ENCODE measurements around the gene CASKIN1.
"Not testable (repeated sequence)": the region's sequence is repeated elsewhere in the genome, so short reads cannot be mapped to it uniquely, and the experiment has no call there.

CASKIN1 gene, protein sequence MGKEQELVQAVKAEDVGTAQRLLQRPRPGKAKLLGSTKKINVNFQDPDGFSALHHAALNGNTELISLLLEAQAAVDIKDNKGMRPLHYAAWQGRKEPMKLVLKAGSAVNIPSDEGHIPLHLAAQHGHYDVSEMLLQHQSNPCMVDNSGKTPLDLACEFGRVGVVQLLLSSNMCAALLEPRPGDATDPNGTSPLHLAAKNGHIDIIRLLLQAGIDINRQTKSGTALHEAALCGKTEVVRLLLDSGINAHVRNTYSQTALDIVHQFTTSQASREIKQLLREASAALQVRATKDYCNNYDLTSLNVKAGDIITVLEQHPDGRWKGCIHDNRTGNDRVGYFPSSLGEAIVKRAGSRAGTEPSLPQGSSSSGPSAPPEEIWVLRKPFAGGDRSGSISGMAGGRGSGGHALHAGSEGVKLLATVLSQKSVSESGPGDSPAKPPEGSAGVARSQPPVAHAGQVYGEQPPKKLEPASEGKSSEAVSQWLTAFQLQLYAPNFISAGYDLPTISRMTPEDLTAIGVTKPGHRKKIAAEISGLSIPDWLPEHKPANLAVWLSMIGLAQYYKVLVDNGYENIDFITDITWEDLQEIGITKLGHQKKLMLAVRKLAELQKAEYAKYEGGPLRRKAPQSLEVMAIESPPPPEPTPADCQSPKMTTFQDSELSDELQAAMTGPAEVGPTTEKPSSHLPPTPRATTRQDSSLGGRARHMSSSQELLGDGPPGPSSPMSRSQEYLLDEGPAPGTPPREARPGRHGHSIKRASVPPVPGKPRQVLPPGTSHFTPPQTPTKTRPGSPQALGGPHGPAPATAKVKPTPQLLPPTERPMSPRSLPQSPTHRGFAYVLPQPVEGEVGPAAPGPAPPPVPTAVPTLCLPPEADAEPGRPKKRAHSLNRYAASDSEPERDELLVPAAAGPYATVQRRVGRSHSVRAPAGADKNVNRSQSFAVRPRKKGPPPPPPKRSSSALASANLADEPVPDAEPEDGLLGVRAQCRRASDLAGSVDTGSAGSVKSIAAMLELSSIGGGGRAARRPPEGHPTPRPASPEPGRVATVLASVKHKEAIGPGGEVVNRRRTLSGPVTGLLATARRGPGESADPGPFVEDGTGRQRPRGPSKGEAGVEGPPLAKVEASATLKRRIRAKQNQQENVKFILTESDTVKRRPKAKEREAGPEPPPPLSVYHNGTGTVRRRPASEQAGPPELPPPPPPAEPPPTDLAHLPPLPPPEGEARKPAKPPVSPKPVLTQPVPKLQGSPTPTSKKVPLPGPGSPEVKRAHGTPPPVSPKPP (N-terminal part only)

DNA sequence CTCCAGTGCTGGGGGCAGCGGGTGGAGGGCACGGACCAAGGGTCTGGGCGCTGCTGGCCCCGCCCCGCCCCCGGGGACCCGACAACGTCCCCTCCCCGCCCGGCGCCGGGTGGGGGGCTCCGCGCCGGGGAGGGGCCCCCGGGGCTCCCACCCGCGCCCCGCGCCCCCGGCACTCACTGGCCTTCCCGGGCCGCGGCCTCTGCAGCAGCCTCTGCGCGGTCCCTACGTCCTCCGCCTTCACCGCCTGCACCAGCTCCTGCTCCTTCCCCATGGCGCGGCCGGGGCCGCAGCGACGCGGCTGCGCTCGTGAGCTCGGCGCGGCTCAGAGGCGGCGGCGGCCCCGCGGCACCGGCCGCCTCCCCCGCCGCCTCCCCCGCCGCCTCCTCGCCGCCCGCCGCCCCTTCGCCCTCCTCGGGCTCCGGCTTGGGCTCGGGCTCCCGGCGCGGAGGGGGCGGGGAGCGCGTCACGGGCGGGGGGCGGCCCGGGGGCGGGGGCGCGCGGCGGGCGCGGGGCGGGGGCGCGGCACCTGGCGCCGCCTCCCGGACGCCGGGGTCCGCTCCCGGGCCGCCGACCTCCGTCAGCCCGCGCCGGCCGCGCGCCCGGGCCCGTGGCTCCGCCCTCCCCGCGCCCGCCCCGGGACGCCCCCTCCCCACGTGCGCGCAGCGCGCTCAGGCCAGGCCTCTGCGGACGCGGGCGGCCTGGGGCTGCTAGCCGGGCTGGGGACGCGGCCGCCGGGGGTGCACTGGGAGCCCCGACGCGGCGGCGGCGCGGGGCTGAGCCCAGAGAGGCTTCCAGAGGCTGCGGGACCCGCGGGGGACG, at the start of gene CASKIN1:
Gene CASKIN1 (minus strand): TSS at position 444 of the 819 bp plus-strand sequence. CDS start 173 bp downstream, at position 271.
- no peak for DNase-seq (ENCODE audit: low read depth in 3 of 3)

DNA sequence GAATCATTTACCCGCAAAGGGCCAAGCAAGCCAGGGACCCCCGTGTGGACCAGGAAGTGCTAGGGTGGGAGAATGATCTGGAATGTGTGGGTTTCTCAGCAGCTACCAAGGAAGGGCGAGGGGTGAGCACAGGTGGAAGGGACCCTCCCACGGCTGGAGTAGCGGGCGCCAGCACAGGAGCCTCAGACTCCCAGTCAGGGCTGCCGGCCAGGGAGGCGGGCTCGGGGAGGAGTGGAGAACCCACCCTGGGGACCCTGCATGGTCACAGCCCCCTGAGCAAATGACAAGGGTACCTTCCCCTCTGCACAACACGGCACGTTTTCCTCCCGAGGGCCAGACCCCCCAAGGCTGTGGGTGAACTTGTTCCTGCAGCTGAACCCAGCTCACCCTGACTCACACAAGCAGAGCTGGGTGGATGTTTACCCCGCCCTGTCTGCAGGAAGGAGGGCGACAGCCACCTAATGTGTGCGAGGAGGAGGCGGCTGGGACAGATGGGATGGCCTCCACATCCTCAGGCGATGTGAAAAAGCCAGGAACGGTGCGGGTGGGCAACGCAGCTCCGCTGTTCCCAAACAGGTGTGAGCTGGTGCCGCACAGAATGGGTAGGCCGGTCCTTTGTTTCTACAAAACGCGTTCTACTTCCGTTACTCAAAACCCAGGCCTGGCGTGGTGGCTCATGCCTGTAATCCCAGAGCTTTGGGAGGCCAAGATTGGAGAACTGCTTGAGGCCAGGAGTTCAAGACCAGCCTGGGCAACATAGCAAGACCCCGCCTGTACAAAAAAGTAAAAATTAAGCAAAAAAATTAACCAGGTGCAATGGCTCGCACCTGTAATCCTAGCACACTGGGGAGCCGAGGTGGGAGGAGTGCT, 48.8 kb upstream of the CASKIN1 start:
- no peak for DNase-seq (ENCODE audit: low read depth in 3 of 3)

DNA sequence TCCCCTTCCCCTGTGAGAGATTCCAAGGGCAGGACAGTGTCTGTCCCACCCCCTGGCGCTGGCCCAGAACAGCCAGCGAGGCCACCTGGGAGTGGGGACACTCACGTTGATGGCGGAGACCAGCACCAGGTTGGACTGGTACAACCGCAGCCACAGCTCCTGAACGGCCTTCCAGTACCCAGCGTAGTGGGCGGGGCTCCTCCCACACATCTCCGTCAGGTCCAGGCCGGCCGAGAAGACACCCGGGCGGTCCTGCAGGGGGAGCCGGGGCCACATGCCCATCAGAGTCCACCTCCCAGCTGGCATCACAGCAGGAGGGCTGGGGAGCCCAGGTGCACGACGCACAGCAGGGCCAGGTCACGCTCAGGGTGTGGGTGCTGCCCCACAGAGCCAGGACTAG, 47.9 kb upstream of the CASKIN1 start:
- no peak for DNase-seq (ENCODE audit: low read depth in 3 of 3)

DNA sequence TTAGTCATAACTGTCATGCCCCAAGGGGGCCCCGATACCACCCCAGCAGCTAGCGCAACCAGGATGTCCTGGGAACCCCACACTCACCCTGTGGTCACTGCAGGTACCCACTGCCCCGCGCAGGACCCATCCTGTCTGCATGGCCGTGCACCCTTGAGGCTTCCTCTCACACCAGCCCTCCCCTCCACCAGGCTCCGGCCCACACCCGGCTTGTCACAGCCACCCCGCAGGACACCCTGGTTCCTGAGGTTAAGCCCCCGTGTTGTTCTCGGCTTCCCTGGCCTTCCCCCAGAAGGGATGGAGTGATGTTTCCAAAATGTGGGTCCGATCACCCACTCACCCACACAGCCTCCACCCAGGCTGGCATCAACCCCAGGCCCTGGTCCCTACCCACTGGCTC, 47.4 kb upstream of the CASKIN1 start:
- DNase-seq (ENCODE audit: low read depth in 3 of 3): no peak

DNA sequence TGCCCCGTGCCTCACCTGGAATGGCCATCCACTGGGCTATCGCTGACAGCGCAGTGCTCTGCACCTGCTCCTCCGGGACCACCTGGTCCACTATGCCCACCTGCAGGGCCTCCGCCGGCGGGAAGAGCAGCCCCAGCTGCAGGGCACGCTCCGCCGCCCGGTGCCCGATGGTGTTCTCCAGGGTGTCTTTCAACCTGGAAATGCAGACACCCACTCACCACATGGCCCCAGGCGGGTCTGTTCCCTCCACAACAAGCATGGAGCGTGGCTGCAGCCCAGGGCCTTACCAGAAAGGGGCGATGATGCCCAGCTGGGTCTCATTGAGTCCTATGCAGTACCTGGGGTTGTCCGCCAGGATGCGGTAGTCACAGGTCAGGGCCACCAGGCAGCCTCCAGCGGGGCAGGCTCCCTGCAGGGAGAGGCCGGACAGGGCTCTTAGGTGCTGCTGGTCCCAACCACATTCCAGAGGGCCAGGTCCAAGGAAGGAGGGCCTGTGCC, 46.7 kb upstream of the CASKIN1 start:
- DNase-seq (ENCODE audit: low read depth in 3 of 3): no peak

DNA sequence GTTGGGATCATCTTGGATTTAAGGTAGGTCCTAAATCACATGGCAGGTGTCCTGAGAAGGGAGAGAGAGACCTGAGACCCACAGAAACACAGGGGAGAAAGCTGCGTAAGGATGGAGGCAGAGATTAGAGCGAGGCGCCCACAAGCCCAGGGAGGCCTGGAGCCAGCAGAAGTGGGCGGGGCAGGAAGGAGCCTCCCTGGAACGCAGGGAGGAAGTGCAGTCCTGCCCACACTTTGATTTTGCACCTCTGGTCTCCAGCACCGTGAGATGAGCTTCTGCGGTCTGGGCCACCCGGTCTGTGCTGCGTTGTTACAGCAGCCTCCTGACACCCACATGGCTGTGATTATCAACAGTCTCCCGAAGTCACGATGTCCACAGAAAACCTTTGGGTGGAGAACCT, 46.2 kb upstream of the CASKIN1 start:
- DNase-seq (ENCODE audit: low read depth in 3 of 3): no peak

DNA sequence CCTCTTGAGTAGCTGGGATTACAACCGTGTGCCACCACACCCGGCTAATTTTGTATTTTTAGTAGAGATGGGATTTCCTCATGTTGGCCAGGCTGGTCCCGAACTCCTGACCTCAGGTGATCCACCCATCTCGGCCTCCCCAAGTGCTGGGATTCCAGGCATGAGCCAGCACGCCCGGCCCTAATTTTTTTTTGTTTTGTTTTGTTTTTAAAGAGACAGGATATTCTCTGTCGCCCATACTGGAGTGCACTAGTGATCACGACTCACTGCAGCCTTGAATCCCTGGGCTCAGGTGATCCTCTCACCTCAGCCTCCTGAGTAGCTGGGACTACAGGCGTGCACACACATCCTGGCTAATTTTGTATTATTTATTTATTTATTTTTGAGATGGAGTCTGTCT, 43.9 kb upstream of the CASKIN1 start:
- DNase-seq (ENCODE audit: low read depth in 3 of 3): not testable (repeated sequence)

DNA sequence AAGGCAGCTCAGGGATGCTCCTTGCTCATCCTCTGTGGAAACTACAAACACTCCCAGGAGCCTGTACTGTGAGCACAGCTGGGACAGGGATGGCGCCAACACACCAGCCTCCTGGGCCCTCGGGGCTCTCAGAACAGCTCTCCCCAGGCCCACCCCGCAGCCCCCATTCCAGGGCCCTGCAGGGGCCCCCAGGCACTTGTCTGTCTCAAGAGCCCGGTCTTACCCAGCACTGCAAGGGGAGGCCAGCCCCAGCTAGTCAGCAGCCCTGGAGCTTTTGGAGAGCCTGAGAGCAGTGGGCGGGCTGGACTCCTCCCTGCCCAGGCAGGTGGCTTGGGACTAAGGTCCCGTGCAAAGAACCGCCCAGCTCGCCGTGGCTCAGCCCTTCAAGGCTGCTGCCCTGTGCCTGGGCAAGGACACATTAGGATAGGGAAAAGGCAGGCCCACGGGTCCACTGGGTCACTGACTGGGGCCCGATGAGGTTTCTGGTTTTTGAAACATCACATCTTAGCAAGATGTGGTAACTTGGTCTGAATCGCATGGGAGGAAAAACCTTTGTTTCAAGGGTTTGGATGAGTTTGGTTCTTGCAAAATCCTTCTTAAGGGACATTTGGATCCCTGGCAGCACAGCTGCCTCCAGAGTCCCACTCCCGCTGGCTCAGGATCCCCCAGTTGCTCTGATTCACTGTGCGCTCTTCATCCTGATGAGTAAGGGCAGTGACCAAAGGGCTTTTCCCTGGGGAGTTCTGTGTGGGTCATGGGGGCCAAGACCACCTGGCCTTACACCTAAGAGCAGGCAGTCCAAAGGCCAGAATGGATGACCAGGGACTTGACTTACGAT, 42.7 kb upstream of the CASKIN1 start:
- DNase-seq (ENCODE audit: low read depth in 3 of 3): no peak

DNA sequence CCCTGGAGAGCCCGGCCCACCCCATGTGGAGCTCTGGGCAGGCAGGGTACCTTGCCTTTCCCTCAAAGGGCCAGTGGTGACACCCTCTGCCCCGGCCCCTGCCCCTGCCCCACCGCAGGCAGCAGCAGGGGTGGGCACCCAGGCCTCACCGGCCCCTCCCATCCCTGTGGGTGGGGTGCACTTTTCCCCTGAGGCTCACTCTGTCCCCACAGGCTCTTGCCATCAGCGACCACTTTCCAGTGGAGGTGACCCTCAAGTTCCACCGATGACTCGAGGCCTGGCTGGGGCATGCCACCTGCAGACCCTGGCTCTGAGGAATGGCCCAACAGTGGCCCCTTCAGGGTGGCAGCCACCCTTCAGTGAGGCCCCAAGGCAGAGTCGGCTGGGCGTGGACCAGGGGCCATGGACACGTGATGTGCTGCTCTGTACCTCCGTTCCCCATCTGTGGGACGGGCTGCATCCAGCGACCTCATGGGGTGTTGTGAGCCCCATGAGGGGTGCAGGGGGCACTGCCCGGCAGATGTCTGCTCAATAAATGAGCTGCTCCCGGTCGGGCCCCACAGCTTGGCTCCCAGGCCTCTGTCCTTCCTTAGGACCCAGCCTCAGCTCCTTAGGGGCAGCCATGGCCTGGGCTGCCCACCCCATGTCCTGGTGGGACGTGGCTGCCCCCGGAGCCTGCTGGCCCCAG, 41.9 kb upstream of the CASKIN1 start:
- DNase-seq (ENCODE audit: low read depth in 3 of 3): no peak

DNA sequence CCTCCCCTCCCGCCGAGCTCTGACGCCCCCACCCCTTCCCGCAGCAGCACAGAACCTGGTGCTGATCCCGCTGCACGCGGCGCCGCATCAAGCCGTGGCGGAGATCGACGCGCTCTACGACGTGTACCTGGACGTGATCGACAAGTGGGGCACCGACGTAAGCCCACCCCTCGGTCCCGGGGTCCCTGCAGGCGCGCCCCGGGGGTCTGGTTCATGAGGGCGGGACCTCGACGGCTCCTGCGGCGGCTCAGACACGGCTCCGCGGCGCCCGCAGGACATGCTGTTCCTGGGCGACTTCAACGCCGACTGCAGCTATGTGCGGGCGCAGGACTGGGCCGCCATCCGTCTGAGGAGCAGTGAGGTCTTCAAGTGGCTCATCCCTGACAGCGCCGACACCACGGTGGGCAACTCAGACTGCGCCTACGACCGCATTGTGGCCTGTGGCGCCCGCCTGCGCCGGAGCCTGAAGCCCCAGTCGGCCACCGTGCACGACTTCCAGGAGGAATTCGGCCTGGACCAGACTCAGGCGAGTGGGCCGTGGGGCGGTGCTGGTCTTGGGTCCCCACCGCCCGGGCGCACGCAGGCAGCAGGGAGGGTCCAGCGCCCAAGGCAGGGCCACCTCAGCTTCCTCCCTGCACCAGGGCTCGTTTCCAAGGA, 41.2 kb upstream of the CASKIN1 start:
- DNase-seq (ENCODE audit: low read depth in 3 of 3): no peak

DNA sequence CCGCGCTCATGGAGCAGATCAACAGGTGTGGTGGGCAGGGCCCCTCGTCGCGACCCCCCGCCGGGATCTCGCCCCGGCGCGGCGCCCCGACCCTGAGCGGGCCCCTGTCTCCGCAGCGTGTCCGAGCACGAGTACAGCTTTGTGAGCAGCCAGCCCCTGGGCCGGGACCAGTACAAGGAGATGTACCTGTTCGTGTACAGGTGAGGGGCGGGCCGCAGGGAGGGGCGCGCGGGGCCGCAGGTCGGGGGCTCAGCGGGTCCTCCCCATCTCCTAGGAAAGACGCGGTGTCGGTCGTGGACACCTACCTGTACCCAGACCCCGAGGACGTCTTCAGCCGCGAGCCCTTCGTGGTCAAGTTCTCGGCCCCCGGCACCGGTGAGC, 40.7 kb upstream of the CASKIN1 start:
- no peak for DNase-seq (ENCODE audit: low read depth in 3 of 3)

DNA sequence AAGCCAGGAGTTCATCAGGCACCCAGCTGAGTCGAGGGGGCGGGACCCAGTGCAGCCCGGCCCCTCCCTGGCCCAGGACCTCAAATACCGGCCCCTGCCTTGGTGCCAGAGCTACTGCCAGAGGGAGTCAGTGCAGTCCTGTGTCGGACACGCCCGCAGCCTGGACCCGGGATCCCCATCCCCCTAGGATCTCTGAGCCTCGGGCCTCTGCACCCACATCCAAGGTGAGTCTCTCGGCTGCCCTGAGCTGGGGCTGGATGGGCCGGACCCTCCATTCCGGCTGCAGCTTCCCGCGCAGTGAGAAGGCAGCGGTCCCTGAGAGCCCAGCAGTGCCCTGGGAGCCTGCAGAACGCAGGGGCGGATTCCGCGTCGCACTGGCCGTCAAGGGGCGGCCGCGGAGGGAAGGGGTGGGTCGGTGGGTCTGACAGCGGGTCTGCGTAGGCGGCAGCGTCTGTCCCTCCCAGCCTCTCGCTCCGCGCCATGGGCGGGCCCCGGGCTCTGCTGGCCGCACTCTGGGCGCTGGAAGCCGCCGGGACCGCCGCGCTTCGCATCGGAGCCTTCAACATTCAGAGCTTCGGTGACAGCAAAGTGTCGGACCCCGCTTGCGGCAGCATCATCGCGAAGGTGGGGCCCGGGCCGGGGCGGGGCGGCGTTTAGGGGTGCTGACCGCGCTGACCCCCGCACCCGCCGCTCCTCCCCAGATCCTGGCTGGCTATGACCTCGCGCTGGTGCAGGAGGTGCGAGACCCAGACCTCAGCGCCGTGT, 40.1 kb upstream of the CASKIN1 start, which contains the start of gene DNASE1L2:
Gene DNASE1L2 (plus strand): TSS at position 108 of the 765 bp plus-strand sequence. CDS start 373 bp downstream, at position 481.
- no peak for DNase-seq (ENCODE audit: low read depth in 3 of 3)

DNA sequence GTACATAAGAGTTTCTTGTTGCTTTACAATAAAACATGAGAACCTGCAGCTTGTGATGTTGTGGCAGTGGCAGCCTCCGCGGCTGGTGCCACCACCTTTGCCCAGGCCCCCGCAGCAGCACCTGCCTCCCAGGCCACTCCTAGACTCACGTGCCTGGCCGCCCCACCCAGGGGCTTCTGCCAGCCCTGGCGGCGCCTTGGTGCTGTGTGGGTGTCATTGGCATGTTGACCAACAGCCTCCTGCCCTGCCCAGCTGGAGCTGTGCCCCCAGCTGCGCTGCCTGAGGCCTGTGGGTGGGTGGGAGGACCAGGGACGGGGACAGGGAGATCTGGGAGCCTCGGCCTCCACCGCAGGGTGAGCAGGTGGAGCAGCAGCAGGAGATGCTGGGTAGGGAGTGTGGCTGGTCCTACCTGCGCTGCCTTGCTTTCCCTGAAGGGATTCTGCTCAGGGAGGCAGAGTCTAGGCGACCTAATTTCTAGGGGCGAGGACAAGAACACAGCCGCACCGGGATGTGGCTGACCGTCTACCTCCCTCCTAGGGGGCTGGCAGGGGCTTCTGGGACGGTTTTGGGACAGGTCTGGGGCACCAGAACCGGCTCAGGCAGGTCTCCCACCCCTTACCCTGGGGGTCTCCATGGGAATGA, 39.4 kb upstream of the CASKIN1 start:
- no peak for DNase-seq (ENCODE audit: low read depth in 3 of 3)

DNA sequence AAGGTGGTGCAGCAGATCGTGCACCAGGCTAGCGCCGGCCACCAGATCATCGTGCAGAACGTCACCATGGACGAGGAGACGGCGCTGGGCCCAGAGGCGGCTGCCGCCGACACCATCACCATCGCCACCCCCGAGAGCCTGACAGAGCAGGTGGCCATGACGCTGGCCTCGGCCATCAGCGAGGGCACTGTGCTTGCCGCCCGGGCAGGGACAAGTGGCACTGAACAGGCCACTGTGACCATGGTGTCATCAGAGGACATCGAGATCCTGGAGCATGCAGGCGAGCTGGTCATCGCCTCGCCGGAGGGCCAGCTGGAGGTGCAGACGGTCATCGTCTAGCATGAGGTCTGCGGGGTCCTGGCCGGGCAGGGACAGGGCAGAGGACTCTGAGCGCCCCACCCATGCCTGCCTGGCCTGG, 38.8 kb upstream of the CASKIN1 start:
- no peak for DNase-seq (ENCODE audit: low read depth in 3 of 3)

DNA sequence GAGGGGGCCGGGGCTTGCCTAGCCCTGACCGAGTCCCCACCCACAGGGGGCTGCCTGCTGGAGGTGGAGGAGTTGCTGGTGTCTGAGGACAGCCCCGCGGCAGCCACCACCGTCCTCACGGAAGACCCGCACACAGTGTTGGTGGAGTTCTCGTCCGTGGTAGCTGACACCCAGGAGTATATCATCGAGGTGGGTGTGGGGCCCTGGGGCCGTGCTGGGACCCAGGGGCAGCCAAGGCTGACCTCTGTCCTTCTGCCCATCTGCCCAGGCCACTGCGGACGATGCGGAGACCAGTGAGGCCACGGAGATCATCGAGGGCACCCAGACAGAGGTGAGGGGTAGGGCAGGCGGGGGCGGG, 38.4 kb upstream of the CASKIN1 start:
- DNase-seq (ENCODE audit: low read depth in 3 of 3): no peak
